DND-41 (cell line): ENCODE results near the gene SIRT7.

Experiments
- ATAC-seq: fragments of 200-7000 bp; cut with Tn5 transposase; 3 replicates; pipeline ENCODE4 v1.9.1; 2021; ENCODE audit warnings: low read depth; ENCODE audit not compliant: insufficient read depth
- DNase-seq: peaks from one replicate; pipeline ENCODE4 v3.0.0-alpha.2; 2020
- H2AFZ ChIP-seq: 2 replicates; pipeline ENCODE4 v1.6.0; 2012; ENCODE audit warnings: low read depth, low read length
- H3K27ac ChIP-seq: 2 replicates; pipeline ENCODE4 v1.5.1; 2012; ENCODE audit warnings: low read length, inconsistent platforms
- H3K27me3 ChIP-seq: fragments of 200-600 bp; sonication (generic); 2 replicates; pipeline ENCODE4 v1.6.0; 2012; ENCODE audit warnings: low read length, mild to moderate bottlenecking, inconsistent platforms; ENCODE audit not compliant: insufficient read depth, poor library complexity
- H3K36me3 ChIP-seq: 2 replicates; pipeline ENCODE4 v1.5.1; 2012; ENCODE audit warnings: low read length, inconsistent platforms; ENCODE audit not compliant: insufficient read depth
- H3K4me1 ChIP-seq: 2 replicates; pipeline ENCODE4 v1.5.1; 2012; ENCODE audit warnings: mild to moderate bottlenecking, low read length; ENCODE audit not compliant: insufficient read depth
- H3K4me2 ChIP-seq: 2 replicates; pipeline ENCODE4 v1.6.0; 2012; ENCODE audit warnings: mild to moderate bottlenecking, moderate library complexity, low read length, inconsistent platforms; ENCODE audit not compliant: insufficient read depth
- H3K4me3 ChIP-seq, 2 experiments: fragments of 200-600 bp in 1 of 2; shearing (Covaris generic) in 1 of 2; 2 replicates each; pipeline ENCODE4 v1.5.1; 2012 to 2016; ENCODE audit warnings: inconsistent platforms in 2 of 2, low read length in 2 of 2, mild to moderate bottlenecking in 2 of 2, low read depth in 1 of 2, moderate library complexity in 1 of 2
- H3K79me2 ChIP-seq: 2 replicates; pipeline ENCODE4 v1.6.0; 2012; ENCODE audit warnings: low read length, inconsistent platforms; ENCODE audit not compliant: insufficient read depth
- H3K9ac ChIP-seq: 2 replicates; pipeline ENCODE4 v1.6.0; 2012; ENCODE audit warnings: low read depth, mild to moderate bottlenecking, inconsistent platforms, low read length, moderate library complexity
- H3K9me3 ChIP-seq: 2 replicates; pipeline ENCODE4 v1.5.1; 2012; ENCODE audit warnings: low read length, moderate library complexity, mild to moderate bottlenecking, inconsistent platforms; ENCODE audit not compliant: insufficient read depth, severe bottlenecking
- H4K20me1 ChIP-seq: 2 replicates; pipeline ENCODE4 v1.6.0; 2012; ENCODE audit warnings: low read length; ENCODE audit not compliant: insufficient read depth
- EZH2 ChIP-seq: IDR thresholded peaks from 3 replicates; pipeline ENCODE4 v1.6.1; 2012; ENCODE audit warnings: borderline replicate concordance, low read depth, mild to moderate bottlenecking, moderate library complexity, low read length, inconsistent platforms; ENCODE audit not compliant: severe bottlenecking
- TF ChIP-seq, protein P1 (sequence below): IDR thresholded peaks from 2 replicates; pipeline ENCODE4 v1.5.1; 2012; ENCODE audit warnings: borderline replicate concordance, low read length, moderate library complexity, mild to moderate bottlenecking; ENCODE audit not compliant: poor library complexity, severe bottlenecking; ENCODE audit errors: extremely low read depth

SIRT7 gene

DNA sequence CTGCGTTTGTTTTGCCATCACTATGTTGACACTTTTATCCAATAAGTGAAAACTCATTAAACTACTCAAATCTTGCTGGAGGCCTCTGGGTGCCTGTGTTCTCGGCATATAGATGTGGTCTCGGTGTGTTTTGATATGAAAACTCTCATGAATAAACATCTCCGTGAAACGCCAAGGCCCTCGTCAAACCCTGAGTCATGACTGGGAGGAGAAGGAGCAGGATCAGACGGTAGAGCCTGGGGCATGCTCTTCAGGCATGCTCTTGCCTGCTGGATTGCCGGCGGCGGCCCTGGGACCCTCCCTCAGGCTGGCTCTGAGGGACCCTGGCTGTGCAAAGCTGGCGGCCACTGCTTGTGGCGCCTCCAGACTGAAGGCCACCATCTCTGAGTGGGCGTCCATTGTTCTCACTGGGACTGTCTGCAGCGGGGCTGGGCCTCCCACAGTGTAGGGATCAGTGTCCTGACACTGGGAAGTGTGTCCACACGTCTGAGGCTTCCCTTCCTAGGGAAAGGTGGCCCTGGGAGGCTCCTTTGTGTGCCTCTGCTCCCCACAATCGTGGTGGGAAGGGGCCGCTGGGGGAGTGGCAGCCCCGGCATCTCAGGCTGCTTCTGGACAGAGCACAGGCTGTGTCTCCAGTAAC lies 17.7 kb downstream of the SIRT7 start:
- Histone ChIP-seq H2AFZ (no peak overlapping the region), H3K4me2 (no peak overlapping the region), H4K20me1 (peaks cover 8% of the 10 kb centered on the region; the same call in 1 of the 2 replicates), H3K4me3 (no peak overlapping the region), H3K27me3 (no peaks in the 10 kb centered on the region), H3K9me3 (no peaks in the 10 kb centered on the region), H3K4me1 (no peaks in the 10 kb centered on the region), H3K79me2 (peaks cover 20% of the 10 kb centered on the region), H3K9ac (no peak overlapping the region), H3K27ac (no peak overlapping the region), H3K36me3 (peaks cover 74% of the 10 kb centered on the region)
- ATAC-seq = peak; percentile 16; the same call in 1 of the 3 replicates
- DNase-seq = no peak
- TF ChIP-seq, protein P1, sequence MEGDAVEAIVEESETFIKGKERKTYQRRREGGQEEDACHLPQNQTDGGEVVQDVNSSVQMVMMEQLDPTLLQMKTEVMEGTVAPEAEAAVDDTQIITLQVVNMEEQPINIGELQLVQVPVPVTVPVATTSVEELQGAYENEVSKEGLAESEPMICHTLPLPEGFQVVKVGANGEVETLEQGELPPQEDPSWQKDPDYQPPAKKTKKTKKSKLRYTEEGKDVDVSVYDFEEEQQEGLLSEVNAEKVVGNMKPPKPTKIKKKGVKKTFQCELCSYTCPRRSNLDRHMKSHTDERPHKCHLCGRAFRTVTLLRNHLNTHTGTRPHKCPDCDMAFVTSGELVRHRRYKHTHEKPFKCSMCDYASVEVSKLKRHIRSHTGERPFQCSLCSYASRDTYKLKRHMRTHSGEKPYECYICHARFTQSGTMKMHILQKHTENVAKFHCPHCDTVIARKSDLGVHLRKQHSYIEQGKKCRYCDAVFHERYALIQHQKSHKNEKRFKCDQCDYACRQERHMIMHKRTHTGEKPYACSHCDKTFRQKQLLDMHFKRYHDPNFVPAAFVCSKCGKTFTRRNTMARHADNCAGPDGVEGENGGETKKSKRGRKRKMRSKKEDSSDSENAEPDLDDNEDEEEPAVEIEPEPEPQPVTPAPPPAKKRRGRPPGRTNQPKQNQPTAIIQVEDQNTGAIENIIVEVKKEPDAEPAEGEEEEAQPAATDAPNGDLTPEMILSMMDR = no peak
- no peak for TF ChIP-seq EZH2

GRCh38 chr17:81899514-81900166 lies 18.3 kb downstream of the SIRT7 start:
- Histone ChIP-seq H3K4me3 (no peak overlapping the region), H3K36me3 (peaks cover 73% of the 10 kb centered on the region), H3K4me1 (no peaks in the 10 kb centered on the region), H3K27me3 (no peaks in the 10 kb centered on the region), H3K9me3 (no peaks in the 10 kb centered on the region), H4K20me1 (peaks cover 8% of the 10 kb centered on the region; the same call in 1 of the 2 replicates), H3K9ac (no peak overlapping the region), H3K79me2 (peaks cover 25% of the 10 kb centered on the region), H3K27ac (no peak overlapping the region), H2AFZ (no peak overlapping the region), H3K4me2 (no peak overlapping the region)
- TF ChIP-seq, protein P1 = no peak
- no peak for TF ChIP-seq EZH2
- no peak for DNase-seq
- no peak for ATAC-seq

GRCh38 chr17:81898885-81899284 lies 19.1 kb downstream of the SIRT7 start:
- DNase-seq (no peak), ATAC-seq (no peak)
- no peak for TF ChIP-seq EZH2
- TF ChIP-seq, protein P1 = no peak
- Histone ChIP-seq H3K4me1 (peaks cover 5% of the 10 kb centered on the region; the same call in 1 of the 2 replicates), H3K27me3 (no peaks in the 10 kb centered on the region), H3K4me2 (no peak overlapping the region), H3K36me3 (peaks cover 72% of the 10 kb centered on the region), H2AFZ (no peak overlapping the region), H3K79me2 (peaks cover 32% of the 10 kb centered on the region), H4K20me1 (peaks cover 8% of the 10 kb centered on the region; the same call in 1 of the 2 replicates), H3K4me3 (no peak overlapping the region), H3K9ac (no peak overlapping the region), H3K27ac (no peak overlapping the region), H3K9me3 (no peaks in the 10 kb centered on the region)
